ENCODE data around the gene DPY19L2.

Gene DPY19L2

GRCh38 chr12:63521706-63522105 is 146.6 kb downstream of the DPY19L2 start:
- no peak for DNase-seq
